K562 (cell line): ENCODE measurements around the gene HAS3. TPM values are rescaled to one million over a fixed set of nuclear protein-coding genes. Genes with fewer than 3 reads are reported as not detected.

ENCODE experiments used
- ATF3 ChIP-seq, 2 experiments: fragments of 450-650 bp in 1 of 2; sonication (generic) in 1 of 2; formaldehyde crosslinking in 1 of 2; IDR thresholded peaks in 1 of 2; conservative IDR thresholded peaks in 1 of 2; 2 replicates each; pipeline versions ENCODE4 v1.6.1 to v1.8.1; 2016 to 2023; ENCODE audit warnings: mild to moderate bottlenecking in 2 of 2, moderate library complexity in 2 of 2, inconsistent platforms in 1 of 2, missing genetic modification reagents in 1 of 2
- CBFA2T2 ChIP-seq: fragments of 450-650 bp; conservative IDR thresholded peaks from 2 replicates; pipeline ENCODE4 v1.6.1; 2017; ENCODE audit warnings: mild to moderate bottlenecking
- CEBPB ChIP-seq: fragments of 450-650 bp; IDR thresholded peaks from 2 replicates; pipeline ENCODE4 v1.6.1; 2016; ENCODE audit warnings: missing genetic modification characterization, missing compliant biosample characterization
- CHAMP1 ChIP-seq: fragments of 450-650 bp; IDR thresholded peaks from 2 replicates; pipeline ENCODE4 v1.6.1; 2016; ENCODE audit warnings: mild to moderate bottlenecking
- EP300 ChIP-seq: IDR thresholded peaks from 2 replicates; pipeline ENCODE4 v1.6.1; 2012; ENCODE audit warnings: low read length, improper control_type of control experiment
- FOXJ3 ChIP-seq: sonication (generic); formaldehyde crosslinking; IDR thresholded peaks from 2 replicates; pipeline ENCODE4 v1.4.0; 2020; ENCODE audit warnings: mild to moderate bottlenecking, missing genetic modification reagents
- HDAC1 ChIP-seq, 2 experiments: fragments of 450-650 bp; IDR thresholded peaks; 2 replicates each; pipeline ENCODE4 v1.6.1; 2016 to 2017; ENCODE audit warnings: inconsistent platforms in 1 of 2, mild to moderate bottlenecking in 1 of 2, moderate library complexity in 1 of 2
- MITF ChIP-seq: IDR thresholded peaks from 2 replicates; pipeline ENCODE4 v1.6.1; 2014; ENCODE audit warnings: antibody characterized with exemption
- NBN ChIP-seq: fragments of 450-650 bp; IDR thresholded peaks from 2 replicates; pipeline ENCODE4 v1.6.1; 2016; ENCODE audit warnings: low read depth, mild to moderate bottlenecking
- NFE2 ChIP-seq: IDR thresholded peaks from 2 replicates; pipeline ENCODE4 v1.6.1; 2014; ENCODE audit warnings: antibody characterized with exemption, low read depth
- PHF21A ChIP-seq: fragments of 450-650 bp; IDR thresholded peaks from 2 replicates; pipeline ENCODE4 v1.6.1; 2017; ENCODE audit warnings: low read depth, borderline replicate concordance
- PML ChIP-seq: IDR thresholded peaks from 2 replicates; pipeline ENCODE4 v1.6.1; 2012; ENCODE audit warnings: low read length, inconsistent platforms
- RBM15 ChIP-seq: fragments of 200-400 bp; formaldehyde crosslinking; IDR thresholded peaks from 2 replicates; pipeline ENCODE4 v1.6.1; 2018; ENCODE audit warnings: mild to moderate bottlenecking, low read length, moderate library complexity; ENCODE audit not compliant: insufficient read depth
- RCOR1 ChIP-seq, 2 experiments: IDR thresholded peaks; 2 replicates each; pipeline ENCODE4 v1.6.1; 2012; ENCODE audit warnings: low read depth in 2 of 2, low read length in 2 of 2, borderline replicate concordance in 1 of 2, improper control_type of control experiment in 1 of 2
- TCF3 ChIP-seq: sonication (generic); formaldehyde crosslinking; IDR thresholded peaks from 2 replicates; pipeline ENCODE4 v1.4.0; 2020; ENCODE audit warnings: mild to moderate bottlenecking, missing genetic modification reagents
- ZBTB11 ChIP-seq, 3 experiments: fragments of 200-800 bp in 1 of 3; fragments of 250-450 bp in 1 of 3; fragments of 450-650 bp in 1 of 3; sonication (Bioruptor Pico) in 1 of 3; sonication (Bioruptor generic) in 1 of 3; formaldehyde crosslinking in 1 of 3; IDR thresholded peaks; 2 replicates each; pipeline versions ENCODE4 v1.6.1 to v1.8.0; 2016 to 2022; ENCODE audit warnings: mild to moderate bottlenecking in 2 of 3, missing genetic modification characterization in 2 of 3, missing compliant biosample characterization in 1 of 3, moderate library complexity in 1 of 3
- ZNF507 ChIP-seq: conservative IDR thresholded peaks from 2 replicates; pipeline ENCODE4 v1.6.1; 2017; ENCODE audit warnings: missing genetic modification characterization, missing compliant biosample characterization
- ZNF511 ChIP-seq: sonication (generic); formaldehyde crosslinking; IDR thresholded peaks from 2 replicates; pipeline ENCODE4 v1.8.0; 2022; ENCODE audit warnings: mild to moderate bottlenecking, missing genetic modification reagents
- polyA plus RNA-seq, 8 experiments: library from polyadenylated mRNA; depleted of rRNA in 4 of 8; stranded (reverse) in 5 of 8; unstranded in 3 of 8; fragments of >200 nt; fragmentation: Nextera tagmentation in 2 of 8; fragmentation: Illumina TruSeq in 1 of 8; extraction: Ambion mirVana in 2 of 8; extraction: Trizol in 1 of 8; gene quantifications; 2 replicates each; pipeline versions ENCODE4 v1.2.1 to v1.2.3, GENCODE V29; 2011 to 2014; ENCODE audit warnings: inconsistent platforms in 1 of 8, missing spikeins in 1 of 8
- total RNA-seq, 7 experiments: library from RNA; depleted of rRNA in 6 of 7; stranded (reverse); fragments of >200 nt in 6 of 7; fragmentation: Illumina TruSeq in 2 of 7; extraction: Trizol in 2 of 7; gene quantifications; 2 replicates each; pipeline versions ENCODE4 v1.2.1 to v1.2.3, GENCODE V29; 2011 to 2021; ENCODE audit warnings: low replicate concordance in 1 of 7

Gene HAS3
- total and polyA plus RNA-seq, 9 of the 15 experiments (the other 6 are each of a cell fraction or from before 2014, with no cell fraction given), result 0.04 to 0.33 (median 0.13) TPM; not detected in 1

GRCh38 chr16:69089091-69089910, 16.2 kb upstream of the HAS3 start (continued):
- TF ChIP-seq HDAC1 (IDR thresholded peaks at IDR 0.05) (peak in 1 of 2 experiments; percentile 30; a peak in 1 of 4 replicates), CEBPB (no peak), ZBTB11 (CRISPR knock-in tag; IDR thresholded peaks at IDR 0.05) (0 out of 6 replicates have a peak, but pooled peaks of 1 of the 3 experiments have one; percentile 24), MITF (peak; percentile 60; the same call in 1 of the 2 replicates), ZNF511 (CRISPR knock-in tag) (no peak), PML (peak; percentile 64), CBFA2T2 (peak; percentile 81), RCOR1 (IDR thresholded peaks at IDR 0.05; ENCODE audit: borderline replicate concordance in 1 of 2, low read depth in 2 of 2, low read length in 2 of 2) (peak in 1 of 2 experiments; percentile 95; a peak in 3 of 4 replicates), PHF21A (no peak), NBN (no peak), CHAMP1 (no peak), EP300 (peak; percentile 69), TCF3 (peak; percentile 81), NFE2 (0 out of 2 replicates have a peak, but pooled peaks have one; percentile 36), ZNF507 (no peak), ATF3 (IDR thresholded peaks at IDR 0.05) (peak; percentile 93), ATF3 (CRISPR knock-in tag; conservative IDR thresholded peaks at IDR 0.05) (no peak), RBM15 (no peak), FOXJ3 (CRISPR knock-in tag) (no peak)
